Astrocyte (in vitro differentiated cells and primary cell): ENCODE results near the gene SCNN1B.

Source experiments
- EZH2 ChIP-seq: IDR thresholded peaks from 2 replicates; pipeline ENCODE4 v1.6.1; 2012; ENCODE audit warnings: mild to moderate bottlenecking, low read length, inconsistent platforms; ENCODE audit not compliant: insufficient read depth
- TF ChIP-seq, protein P1 (sequence below): IDR thresholded peaks from 2 replicates; pipeline ENCODE4 v1.5.1; 2011; ENCODE audit warnings: low read depth, mild to moderate bottlenecking, inconsistent platforms, low read length, moderate library complexity; ENCODE audit not compliant: insufficient read depth

DNA sequence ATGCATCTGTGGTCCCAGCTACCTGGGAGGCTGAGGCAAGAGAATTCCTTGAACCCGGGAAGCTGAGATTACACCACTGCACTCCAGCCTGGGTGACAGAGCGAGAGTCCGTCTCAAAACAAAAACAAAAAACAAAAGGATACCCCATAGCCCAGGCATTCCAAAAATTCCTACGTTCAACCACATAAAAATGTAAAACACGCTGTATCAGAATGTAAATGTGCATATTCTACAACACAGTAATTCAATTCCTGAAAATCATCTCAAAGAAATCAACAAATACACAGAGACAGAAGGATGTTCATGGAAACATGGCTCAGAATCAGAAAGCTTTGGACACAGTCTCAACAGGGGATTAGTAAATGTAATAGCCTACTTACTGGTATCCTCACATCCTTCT is 117.9 kb downstream of the SCNN1B start:
- TF ChIP-seq, protein P1, sequence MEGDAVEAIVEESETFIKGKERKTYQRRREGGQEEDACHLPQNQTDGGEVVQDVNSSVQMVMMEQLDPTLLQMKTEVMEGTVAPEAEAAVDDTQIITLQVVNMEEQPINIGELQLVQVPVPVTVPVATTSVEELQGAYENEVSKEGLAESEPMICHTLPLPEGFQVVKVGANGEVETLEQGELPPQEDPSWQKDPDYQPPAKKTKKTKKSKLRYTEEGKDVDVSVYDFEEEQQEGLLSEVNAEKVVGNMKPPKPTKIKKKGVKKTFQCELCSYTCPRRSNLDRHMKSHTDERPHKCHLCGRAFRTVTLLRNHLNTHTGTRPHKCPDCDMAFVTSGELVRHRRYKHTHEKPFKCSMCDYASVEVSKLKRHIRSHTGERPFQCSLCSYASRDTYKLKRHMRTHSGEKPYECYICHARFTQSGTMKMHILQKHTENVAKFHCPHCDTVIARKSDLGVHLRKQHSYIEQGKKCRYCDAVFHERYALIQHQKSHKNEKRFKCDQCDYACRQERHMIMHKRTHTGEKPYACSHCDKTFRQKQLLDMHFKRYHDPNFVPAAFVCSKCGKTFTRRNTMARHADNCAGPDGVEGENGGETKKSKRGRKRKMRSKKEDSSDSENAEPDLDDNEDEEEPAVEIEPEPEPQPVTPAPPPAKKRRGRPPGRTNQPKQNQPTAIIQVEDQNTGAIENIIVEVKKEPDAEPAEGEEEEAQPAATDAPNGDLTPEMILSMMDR = no peak
- TF ChIP-seq EZH2 = no peak
